GM18508 (cell line): Measurements from ENCODE around the gene OR52H1.
A peak's percentile ranks its signal among the peaks of the same experiment; 100 is the strongest.
"Not testable (repeated sequence)": the region's sequence is repeated elsewhere in the genome, so short reads cannot be mapped to it uniquely, and the experiment has no call there.

Experiments
- ATAC-seq: cut with Tn5 transposase; IDR thresholded peaks from one replicate; pipeline ENCODE4 v1.9.1; 2021; ENCODE audit warnings: moderate number of reproducible peaks; ENCODE audit not compliant: insufficient read depth, unreplicated experiment

The OR52H1 gene

DNA sequence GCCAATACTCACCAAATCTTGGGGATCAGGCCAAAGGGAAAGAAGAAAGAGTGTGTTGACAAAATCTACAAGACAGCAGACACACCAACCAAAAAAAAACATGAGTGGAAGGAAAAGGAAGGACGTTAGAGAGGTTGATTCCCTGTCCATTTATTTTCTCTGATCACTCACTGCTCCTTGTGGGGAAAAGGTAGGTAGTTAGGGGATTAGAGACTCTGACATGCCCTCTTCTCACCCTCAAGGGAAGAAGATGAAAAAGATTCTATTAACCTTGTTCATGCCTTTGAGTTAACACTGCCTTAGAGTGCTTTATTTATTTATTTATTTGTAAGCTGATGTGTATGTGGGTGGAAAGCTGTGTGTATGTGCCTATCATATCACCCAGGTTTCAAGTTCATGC is at the start of gene OR52H1:
Gene OR52H1 (minus strand): TSS at position 101 of the 400 bp plus-strand sequence. CDS start 3,035 bp downstream, outside the sequence.
- no peak for ATAC-seq

DNA sequence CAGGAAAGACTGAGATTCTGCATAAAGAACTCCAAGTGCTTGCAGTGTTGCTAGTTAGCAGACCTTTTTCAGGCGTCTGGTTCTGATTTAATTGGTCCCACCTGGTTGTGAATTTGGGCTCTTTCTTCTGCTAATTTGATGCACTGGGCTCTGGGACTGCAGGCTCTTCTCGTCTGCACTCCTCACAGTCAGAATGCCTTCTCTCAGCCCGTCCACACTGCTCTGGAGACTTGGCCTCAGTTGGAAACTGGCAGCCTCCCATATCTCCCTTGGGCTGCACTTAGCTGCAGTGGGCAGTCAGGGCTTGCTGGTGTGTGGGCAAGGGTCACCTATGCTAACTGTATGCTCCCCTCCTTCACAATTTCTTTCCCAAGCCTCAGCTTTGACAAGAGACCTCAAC is 49.6 kb upstream of the OR52H1 start:
- no peak for ATAC-seq

DNA sequence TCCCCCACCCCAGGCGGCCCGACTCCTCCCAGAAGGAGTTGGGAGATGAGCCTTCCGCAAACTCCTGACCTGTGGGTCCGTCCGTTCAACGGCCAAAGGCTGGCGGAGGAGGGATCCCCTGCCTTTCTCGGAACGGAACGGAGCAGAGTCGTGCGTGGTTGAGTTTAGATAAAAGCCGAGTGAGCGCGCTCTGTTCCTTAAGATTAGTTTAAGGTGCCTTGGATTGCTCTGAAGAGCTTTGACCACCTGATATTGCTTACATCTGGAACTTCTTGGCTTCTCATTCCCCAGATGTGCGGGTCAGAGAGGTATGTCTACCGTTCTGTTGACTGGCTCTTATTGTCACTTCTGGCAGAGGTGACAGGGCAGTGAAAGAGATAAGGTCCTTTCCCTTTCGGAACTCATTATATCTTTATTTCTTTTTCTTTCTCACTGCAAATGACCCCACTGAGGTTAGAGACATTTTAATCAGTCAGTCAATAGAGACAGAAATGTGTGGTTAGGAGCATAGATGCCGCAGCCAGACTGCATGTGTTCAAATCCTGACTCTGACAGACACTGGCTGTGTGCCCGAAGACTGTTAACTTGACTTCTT is 48.4 kb upstream of the OR52H1 start, which contains the start of gene TRIM6:
Gene TRIM6 (plus strand): TSS at position 31 of the 595 bp plus-strand sequence. CDS start 261 bp downstream, at position 292.
- no peak for ATAC-seq

DNA sequence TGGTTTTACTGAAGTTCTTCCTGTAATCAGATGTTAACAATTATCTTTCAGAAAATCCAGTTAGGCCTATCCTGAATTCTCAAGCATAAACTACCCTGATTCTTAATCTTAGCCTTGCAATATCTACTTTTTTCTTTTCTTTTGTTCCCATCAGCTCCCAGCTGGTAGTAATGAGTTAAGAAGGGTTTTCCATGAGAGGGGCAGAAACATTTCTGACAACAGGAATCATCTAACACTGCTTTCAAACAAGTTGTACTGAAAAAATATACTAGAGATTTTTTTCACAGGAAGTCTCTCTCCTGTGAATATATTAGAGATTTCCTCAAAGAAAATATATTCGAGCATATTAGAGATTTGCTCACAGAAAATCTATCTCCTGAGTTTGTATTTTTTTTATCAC is 44.8 kb upstream of the OR52H1 start:
- ATAC-seq, result no peak

DNA sequence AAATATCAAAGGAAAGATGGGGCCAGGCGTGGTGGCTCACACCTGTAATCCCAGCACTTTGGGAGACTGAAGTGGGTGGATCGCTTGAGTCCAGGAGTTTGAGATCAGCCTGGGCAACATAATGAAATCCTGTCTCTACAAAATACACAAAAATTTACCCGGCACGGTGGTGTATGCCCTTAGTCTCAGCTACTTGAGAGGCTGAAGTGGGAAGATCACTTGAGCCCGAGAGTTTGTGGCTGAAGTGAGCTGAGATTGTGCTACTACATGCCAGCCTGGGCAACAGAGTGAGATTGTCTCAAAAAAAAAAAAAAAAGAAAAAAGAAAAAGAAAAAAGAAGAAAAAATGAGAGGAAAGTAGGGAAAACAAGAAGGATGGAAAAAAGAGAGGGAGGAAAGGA is 44.3 kb upstream of the OR52H1 start:
- ATAC-seq, result no peak

DNA sequence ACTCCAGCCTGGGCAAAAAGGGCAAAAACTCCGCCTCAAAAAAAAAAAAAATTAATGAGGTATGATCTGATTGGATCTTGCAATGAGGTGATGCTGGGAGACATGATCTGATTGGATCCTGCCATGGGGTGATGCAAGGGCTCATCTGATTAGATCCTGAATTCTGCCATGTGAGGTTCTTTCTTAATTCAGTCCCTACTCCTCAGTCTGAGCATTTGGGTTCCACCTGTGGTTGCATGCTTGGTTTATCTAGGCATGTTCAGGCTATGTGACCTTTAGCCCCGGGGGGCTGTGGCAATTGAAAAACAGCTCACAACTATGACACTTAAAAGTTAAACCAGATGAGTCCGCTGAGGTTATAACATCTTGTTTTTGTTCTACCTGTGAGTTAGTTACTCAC is 43.3 kb upstream of the OR52H1 start:
- no peak for ATAC-seq

DNA sequence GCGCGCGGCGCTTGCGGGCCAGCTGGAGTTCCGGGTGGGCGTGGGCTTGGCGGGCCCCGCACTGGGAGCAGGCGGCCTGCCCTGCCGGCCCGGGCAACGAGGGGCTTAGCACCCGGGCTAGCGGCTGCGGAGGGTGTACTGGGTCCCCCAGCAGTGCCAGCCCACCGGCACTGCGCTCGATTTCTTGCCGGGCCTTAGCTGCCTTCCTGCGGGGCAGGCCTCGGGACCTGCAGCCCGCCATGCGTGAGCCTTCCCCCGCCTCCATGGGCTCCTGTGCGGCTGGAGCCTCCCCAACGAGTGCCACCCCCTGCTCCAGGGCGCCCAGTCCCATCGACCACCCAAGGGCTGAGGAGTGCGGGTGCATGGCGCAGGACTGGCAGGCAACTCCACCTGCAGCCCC is 41.6 kb upstream of the OR52H1 start:
- ATAC-seq, result not testable (repeated sequence)

DNA sequence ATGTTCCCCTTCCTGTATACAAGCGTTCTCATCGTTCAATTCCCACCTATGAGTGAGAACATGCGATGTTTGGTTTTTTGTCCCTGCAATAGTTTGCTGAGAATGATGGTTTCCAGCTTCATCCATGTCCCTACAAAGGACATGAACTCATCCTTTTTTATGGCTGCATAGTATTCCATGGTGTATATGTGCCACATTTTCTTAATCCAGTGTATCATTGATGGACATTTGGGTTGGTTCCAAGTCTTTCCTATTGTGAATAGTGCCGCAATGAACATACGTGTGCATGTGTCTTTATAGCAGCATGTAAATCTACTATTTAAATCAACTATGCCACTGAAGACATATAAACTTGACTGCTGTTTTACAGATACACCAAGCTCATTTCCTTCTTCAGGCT is 36.1 kb upstream of the OR52H1 start:
- not testable (repeated sequence) for ATAC-seq

DNA sequence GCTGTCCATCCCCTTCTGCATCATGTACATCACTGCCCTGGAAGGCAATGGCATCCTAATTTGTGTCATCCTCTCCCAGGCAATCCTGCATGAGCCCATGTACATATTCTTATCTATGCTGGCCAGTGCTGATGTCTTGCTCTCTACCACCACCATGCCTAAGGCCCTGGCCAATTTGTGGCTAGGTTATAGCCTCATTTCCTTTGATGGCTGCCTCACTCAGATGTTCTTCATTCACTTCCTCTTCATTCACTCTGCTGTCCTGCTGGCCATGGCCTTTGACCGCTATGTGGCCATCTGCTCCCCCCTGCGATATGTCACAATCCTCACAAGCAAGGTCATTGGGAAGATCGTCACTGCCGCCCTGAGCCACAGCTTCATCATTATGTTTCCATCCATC is 32.7 kb upstream of the OR52H1 start:
- ATAC-seq, result no peak

DNA sequence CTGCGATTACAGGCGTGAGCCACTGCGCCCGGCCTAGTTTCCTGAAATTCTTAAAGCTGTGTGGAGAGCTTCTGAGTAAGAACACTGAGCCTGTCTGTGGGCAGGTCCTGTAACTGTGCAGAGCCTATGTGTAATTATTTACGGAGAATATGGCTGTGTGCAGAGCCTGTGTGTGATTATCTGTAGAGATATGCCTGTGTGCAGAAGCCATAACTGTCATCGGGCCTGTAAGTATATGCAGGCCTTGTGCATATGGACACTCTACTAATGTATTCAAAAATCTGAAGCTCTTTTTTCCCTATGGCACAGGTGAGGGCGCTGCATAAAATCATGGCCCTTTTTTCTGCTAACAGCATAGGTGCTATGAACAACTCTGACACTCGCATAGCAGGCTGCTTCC is 32.2 kb upstream of the OR52H1 start, which contains the start of gene OR52B6:
Gene OR52B6 (plus strand): TSS at position 301 of the 400 bp plus-strand sequence. CDS start 0 bp downstream, at position 301.
- ATAC-seq, result no peak

DNA sequence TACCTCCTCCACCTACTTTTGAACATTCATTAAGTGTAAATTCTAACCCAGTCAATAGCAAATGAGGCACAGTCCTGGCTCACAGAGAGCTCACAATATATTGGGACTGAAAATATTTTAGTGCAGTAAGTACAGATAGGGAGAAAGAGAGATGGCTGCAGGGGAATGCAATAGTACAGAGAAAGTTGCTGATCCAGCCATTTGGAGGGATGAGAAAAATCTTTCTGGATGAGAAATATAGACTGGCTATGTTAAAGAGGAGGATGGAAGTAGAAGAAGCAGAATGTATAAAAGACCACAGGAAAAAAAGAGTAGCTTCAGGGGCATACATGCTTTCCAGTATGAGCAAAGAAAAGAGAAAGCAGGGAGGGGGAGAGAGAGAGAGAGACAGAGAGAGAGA is 28.8 kb upstream of the OR52H1 start:
- no peak for ATAC-seq

DNA sequence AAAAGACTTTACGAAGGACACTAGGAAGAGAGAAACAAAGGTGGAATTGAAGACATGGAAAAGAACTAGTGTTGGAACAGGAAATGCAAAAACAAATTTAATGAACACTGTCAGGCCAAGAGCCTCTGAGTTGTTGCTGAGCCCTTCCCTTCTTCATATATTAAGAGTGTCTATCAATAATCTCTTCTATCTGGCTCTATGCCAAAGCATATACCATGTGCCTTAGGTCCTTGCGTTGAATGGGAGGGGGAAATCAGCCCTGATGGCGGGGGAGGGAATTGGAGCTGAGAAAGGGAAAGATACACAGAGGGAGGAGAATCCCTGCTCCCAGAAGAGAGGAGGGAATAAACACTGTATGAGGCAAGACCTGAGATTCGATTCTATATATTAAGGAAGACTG is 26.8 kb upstream of the OR52H1 start:
- ATAC-seq, result no peak

DNA sequence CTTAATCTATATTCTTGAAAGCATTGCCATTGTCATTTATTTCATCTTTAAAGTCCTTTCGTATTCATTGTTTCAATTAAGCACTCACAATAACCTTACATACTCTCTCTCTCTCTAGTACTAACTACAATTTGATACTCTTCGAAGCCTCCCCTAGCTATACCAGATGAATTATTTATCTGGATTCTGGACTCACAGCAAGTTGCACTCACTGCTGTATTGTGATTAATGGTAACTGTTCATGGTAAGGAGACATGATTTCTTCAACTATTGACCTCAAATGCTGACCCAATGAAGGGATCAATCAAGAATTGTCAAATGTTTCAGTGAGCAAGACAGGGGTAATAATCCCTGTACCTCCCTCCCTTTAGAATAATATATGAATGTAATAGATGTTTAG is 26.3 kb upstream of the OR52H1 start:
- no peak for ATAC-seq

DNA sequence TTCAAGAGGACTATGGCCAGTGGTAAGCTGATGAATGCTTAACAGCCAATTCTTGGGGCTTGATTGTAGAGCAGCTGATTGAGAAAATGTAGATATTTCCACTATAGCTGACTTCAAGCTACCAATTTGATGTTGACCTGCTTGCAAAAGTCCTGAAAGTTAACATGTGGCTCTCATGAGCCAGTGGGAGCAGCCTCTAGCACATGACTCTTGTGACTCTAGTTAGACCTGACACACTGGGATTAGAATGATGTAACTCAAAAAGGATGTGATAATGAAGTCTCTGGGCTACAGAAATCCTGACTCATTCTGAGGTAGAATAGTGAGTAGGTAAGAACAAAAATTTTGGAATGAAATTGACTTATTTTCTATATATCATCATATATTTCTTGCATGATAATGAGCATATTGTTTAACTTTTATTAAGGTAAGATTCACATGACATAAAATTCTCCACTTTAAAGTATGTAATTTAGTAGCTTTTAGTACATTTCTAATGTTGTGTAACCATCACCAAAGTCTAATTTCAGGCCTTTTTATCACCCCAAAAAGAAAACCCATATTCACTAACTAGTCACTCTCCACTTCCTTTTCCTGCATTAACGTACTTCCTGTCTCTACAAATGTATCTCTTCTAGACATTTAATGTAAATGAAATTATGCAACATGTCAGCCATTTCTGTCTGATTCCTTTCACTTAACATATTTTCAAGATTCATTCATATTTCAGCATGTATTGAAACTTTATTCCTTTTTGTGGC is 16.1 kb upstream of the OR52H1 start:
- no peak for ATAC-seq

DNA sequence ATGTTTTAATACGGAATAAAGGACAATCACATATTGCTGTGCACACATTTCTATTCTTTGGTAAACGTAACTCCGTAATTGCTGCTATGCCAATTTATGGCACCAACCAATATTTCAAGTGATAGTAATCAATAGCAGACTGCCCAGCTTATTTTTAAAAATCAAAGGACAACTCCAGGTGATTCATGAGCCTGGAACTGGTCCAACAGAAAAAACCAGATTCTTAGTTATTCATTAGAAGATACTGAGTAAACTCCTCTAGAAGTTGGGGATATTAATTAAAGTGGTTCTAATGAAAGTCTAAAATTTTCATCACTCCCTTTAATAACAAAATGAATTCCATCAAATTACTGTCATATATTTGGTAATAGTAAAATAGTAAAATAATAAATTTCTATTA is 9.4 kb upstream of the OR52H1 start:
- ATAC-seq, result no peak

DNA sequence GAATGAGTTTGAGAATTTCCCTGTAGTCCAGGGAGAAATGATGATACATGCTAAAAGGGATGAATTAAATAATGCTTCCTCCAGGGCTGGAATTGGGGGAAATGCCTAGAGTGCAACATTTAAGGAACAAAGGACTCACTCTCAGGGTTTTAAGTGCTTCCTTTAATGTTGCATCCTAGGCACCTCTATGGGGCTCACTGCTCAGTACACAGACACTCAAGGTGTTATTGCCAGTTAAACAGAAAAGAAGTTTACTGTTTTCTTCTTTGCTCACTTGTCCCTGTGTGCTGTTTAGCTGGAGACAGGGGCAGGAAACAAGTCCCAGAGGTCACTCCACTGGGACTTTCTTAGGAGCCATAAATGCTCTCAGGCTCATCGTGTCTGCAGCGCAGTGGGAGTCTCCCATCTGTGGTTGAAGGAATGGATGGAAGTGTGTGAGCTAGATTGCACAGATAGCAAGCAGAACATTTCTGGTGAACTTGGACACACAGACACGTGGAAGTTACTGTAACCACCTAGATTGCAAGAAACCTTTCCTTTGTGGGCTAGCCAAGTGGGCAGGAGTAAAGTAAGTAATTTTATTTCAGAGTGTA is 8.4 kb upstream of the OR52H1 start:
- ATAC-seq, result no peak

DNA sequence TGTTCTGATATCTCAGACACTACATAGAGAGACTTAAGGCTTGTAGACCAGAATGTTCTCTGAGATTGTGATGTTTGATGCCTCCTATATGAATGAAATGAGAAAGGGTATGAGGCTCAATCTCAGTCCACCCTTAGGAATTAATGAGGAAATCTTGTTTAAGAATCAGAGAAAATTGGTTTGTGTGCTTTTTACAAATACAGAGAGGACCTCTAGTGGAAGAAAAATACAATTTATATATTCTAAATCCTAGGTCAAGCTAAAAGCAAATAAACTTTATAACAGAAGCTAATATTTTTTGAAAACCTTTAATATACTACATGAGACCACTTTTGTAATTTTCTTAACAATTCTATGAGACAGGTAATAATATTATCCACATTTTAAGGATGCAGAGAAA is 5.0 kb upstream of the OR52H1 start:
- no peak for ATAC-seq

DNA sequence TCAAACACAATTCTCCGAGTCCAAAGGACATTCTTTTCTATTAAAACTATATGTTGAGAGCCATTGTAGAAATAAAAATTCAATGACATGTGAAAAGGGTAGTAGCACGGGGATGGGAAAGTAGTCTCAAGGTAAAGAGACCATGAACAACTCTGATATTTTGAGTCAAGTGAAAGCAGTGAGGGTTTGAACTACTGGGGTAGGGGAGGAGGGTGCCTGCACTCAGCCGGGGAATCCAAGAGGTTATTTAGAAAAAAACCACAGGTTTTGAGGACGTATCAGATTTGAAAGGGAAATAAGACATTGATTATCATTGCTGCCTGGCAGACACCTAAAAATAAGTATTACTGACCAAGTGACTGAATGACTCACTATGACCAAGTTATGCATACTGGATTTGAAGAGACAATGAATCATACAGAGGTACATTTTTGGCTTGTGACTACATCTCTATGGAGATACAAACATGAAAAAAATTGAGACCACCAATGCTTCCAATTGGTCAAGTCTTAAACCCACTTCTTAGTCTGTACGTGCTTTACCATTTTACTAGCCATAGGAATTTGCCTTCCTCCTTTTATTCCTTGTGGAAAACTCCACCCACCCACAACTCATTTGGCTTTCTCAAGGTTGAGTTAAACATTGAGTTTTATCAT is 2.2 kb upstream of the OR52H1 start:
- no peak for ATAC-seq

DNA sequence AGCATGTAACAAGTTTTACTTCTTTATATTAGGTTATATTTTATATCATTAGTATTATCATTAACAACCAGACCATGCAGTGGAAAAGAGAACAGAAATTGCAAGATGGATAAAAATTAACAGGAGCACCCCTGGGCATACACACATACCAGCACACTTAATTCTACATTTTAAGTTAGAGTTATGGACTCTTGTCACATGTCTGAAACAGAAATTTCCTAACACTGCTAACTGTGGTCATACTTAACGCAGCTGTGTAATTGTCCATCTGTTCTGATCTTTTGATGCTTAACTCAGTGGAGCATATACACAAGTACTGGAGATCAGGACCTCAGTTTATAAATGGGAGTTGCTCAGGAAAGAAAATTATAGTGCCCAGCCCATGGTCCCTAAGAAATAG is 358 bp downstream of the OR52H1 start:
- ATAC-seq, result peak; percentile 47

DNA sequence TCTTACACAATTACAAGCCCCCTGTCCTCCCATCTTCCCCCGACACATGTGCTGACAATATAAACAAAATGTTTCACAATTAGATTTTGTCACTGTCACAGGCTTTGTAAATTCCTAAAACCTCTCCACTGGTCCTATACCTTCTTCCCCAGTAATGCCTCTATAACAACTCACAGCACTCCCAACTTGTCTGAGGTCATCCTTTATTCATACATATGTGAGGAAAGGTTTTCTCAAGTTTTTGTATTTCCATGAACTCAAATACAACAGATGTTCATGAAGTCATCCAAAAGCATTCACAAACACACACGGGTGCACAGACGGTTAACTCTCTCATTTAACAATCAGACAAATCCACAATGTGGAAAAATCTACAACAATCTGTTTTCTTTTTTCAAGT is 1.9 kb downstream of the OR52H1 start:
- ATAC-seq, result no peak

DNA sequence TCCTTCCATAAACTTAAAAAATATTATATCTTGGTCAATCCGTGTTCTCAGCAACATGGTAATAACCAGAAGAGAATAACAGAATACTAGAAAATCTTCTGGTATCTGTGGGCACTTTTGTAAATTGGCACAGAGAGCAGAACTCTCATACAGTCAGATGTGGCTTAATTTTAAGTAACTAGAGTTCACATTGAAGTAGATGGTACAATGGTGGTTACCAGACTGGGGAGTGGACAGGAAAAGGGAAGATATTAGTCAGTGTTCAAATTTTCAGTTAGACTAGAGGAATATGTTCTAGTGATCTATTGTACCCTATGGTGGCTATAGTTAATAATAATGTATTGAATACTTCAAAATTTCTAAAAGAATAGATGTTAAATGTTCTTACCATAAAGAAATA is 6.9 kb downstream of the OR52H1 start:
- ATAC-seq, result peak; percentile 88
